Tibial nerve (tissue), 4 donors: ENCODE measurements around the gene PRKCH.

Experiments used
- EP300 ChIP-seq, 2 donors: sonication (generic); formaldehyde crosslinking; IDR thresholded peaks; one replicate each; pipeline ENCODE4 v1.6.1; 2017; ENCODE audit warnings: antibody characterized with exemption in 2 of 2, mild to moderate bottlenecking in 1 of 2
- POLR2A ChIP-seq, 2 donors: fragments of 450-650 bp; IDR thresholded peaks; one replicate each; pipeline ENCODE4 v1.6.1; 2017; ENCODE audit warnings: antibody characterized with exemption in 2 of 2, mild to moderate bottlenecking in 2 of 2, moderate library complexity in 2 of 2
- TF ChIP-seq, protein P1 (sequence below), 5 experiments: fragments of 200-600 bp in 3 of 5; fragments of 450-650 bp in 2 of 5; sonication (generic) in 3 of 5; IDR thresholded peaks; one replicate each; pipeline ENCODE4 v1.5.1; 2016 to 2019; ENCODE audit warnings: antibody characterized with exemption in 5 of 5, mild to moderate bottlenecking in 3 of 5, moderate library complexity in 2 of 5

DNA sequence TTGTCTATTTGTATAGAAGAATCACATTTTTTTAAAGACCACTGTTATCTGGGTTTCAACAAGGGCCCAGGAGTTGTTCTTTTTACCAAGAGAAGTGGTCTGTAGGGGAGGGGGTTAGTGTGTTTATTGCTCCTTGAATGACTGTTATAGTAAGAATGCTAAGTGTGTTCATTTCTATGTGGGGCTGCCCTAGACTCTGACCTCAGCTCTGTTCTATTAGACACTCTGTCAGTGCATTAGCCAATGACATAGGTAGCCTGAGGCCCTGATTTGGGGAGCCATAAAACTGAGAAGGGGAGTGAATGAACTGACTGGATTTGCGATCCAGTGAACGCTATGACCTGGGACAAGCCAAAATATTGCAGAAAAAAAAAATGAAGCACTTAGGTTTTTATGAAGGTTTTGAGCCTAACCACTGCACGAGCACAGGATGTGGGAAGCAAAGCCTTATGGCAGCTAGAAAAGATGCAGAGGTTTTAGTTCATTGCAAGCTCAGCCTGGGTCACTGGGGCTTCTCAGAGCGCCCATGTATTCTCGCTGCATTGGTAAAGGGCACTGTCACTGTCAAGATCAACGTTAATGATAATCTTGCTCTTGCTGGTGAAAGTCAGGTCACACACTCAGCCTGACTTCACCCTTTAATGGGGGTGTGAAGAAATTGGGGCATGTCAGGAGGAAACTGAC lies 63.8 kb downstream of the PRKCH start:
- TF ChIP-seq POLR2A (IDR thresholded peaks at IDR 0.05) (no peak), EP300 (IDR thresholded peaks at IDR 0.05) (no peak)
- TF ChIP-seq, protein P1, sequence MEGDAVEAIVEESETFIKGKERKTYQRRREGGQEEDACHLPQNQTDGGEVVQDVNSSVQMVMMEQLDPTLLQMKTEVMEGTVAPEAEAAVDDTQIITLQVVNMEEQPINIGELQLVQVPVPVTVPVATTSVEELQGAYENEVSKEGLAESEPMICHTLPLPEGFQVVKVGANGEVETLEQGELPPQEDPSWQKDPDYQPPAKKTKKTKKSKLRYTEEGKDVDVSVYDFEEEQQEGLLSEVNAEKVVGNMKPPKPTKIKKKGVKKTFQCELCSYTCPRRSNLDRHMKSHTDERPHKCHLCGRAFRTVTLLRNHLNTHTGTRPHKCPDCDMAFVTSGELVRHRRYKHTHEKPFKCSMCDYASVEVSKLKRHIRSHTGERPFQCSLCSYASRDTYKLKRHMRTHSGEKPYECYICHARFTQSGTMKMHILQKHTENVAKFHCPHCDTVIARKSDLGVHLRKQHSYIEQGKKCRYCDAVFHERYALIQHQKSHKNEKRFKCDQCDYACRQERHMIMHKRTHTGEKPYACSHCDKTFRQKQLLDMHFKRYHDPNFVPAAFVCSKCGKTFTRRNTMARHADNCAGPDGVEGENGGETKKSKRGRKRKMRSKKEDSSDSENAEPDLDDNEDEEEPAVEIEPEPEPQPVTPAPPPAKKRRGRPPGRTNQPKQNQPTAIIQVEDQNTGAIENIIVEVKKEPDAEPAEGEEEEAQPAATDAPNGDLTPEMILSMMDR (IDR thresholded peaks at IDR 0.05): no peak
